ENCODE results near the gene ANKRD2.
"Not testable (repeated sequence)": the region's sequence is repeated elsewhere in the genome, so short reads cannot be mapped to it uniquely, and the experiment has no call there.

Gene ANKRD2

DNA sequence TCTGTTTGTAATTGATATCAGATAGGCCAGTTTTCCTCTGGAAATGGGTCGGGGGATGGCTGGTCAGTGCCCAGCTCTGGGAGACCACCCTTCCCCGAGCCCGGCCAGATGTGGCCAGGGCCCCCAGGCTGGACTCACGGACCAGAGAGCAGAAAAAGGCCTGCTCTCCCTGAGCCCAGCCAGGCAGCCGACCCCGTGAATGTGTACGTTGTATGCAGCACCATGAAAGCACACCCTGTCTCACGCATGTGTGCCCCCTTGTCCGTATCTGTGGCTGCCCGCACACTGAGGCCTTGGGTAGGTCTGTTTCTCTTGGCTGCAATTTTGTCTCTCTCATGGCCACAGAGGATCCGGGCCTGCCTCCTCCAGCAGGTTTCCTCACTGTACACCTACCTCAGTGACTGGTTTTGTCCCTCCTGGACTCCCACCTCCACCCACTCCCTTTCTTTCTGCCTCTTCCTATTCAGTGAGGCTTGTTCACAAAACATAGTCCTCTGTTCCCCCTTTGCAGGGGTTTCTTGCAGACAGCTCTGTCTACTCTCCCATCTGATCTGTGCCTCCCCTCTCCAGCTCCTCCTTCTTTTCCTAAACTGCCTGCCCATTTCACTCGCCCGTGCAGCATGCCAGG is 23.6 kb upstream of the ANKRD2 start:
- no peaks in the 10 kb centered on the region for H3K36me3 ChIP-seq (ENCODE audit: insufficient read depth, low read length)
- H3K4me3 ChIP-seq (ENCODE audit: low read depth in 1 of 2, low read length in 2 of 2): no peak overlapping the region
- no peak overlapping the region for H3K9ac ChIP-seq (ENCODE audit: low read length)
- H3K27ac ChIP-seq (ENCODE audit: low read depth, low read length): no peak overlapping the region
- peaks cover 19% of the 10 kb centered on the region for H3K4me1 ChIP-seq (ENCODE audit: insufficient read depth, low read length)
- no peaks in the 10 kb centered on the region for H3K9me3 ChIP-seq (ENCODE audit: low read length)
- no peaks in the 10 kb centered on the region for H3K27me3 ChIP-seq (ENCODE audit: control insufficient read depth in 1 of 2, insufficient read depth in 2 of 2, low read length in 2 of 2)

DNA sequence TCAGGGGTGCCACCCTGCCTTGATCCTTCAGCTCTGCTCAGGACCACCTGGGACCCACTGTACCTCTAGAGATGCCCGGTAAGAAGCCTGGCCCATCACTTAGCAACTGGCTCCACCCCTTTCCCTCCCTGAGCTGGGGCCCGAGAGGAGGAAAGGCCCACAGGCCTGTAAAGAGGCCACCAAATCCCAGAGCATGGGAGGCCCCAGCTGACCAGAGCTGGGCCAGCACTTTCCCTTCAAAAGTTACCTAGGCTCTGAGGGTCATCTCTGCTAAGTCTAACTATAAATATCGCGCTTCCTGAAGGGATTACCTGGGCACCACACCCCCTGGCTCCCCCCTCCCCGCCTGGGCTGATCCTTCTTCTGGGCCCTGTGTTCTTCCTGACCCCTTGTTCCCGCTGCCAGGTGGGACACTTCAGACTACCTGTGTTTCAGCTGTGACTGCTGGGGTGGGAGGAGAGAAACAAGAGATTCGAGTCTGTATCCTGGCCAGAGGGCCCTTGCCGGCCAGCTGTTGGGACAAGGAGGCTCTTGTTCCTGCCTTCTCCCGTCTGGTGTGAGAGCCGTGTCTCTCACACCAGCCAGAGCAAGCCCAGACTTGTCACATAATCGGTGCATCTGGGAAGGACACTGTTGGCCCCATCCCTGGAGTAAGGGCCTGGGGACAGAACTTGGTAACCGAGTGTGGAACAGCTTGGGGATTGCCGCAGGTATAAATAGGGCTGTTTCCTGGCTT is 22.8 kb upstream of the ANKRD2 start:
- Histone ChIP-seq H3K9ac (ENCODE audit: low read length) (no peak overlapping the region), H3K4me1 (ENCODE audit: insufficient read depth, low read length) (peaks cover 19% of the 10 kb centered on the region), H3K27ac (ENCODE audit: low read depth, low read length) (peak overlapping the region; percentile 20), H3K36me3 (ENCODE audit: insufficient read depth, low read length) (no peaks in the 10 kb centered on the region), H3K4me3 (ENCODE audit: low read depth in 1 of 2, low read length in 2 of 2) (no peak overlapping the region), H3K9me3 (ENCODE audit: low read length) (no peaks in the 10 kb centered on the region), H3K27me3 (ENCODE audit: control insufficient read depth in 1 of 2, insufficient read depth in 2 of 2, low read length in 2 of 2) (no peaks in the 10 kb centered on the region)

DNA sequence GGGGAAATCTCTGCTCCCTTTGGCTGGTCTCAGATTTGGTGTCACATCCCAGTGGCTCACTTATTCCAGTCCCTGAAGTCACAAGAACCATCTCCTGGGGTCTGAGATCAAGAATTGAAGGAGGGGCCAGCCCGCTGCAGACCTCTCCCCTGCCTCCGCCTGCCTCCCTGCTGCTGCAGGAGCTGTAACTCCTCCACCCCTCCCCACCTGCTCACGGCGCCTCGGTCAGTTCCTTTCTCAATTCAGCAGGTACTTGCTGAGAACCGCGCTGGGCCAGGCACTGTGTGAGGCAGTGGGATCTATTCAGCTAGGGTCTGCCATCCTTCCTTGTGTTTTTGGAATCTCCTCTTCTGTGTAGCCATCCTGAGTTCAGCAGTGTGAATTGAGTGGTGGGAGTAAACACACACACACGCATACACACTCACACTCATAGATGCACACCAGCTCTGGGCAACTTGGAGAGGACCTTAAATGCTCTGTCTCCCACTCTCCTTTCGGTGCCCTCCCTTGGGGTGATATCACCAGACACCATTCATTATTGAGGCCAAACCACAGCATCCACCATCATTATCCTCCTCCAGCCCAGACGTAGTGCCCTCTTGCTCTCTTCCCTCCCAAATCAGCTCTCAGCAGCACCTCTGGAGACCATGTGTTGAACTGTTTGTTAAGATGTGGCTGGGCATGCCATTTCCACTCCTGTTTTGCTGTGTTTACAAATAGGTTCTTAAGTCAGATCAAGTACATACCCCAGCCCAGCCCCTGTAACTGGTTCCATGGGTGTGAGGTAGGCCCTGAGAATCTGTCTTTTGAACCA is 22.0 kb upstream of the ANKRD2 start:
- Histone ChIP-seq H3K36me3 (ENCODE audit: insufficient read depth, low read length) (no peaks in the 10 kb centered on the region), H3K27me3 (ENCODE audit: control insufficient read depth in 1 of 2, insufficient read depth in 2 of 2, low read length in 2 of 2) (no peaks in the 10 kb centered on the region), H3K27ac (ENCODE audit: low read depth, low read length) (peak overlapping the region; percentile 3), H3K4me1 (ENCODE audit: insufficient read depth, low read length) (peaks cover 19% of the 10 kb centered on the region), H3K4me3 (ENCODE audit: low read depth in 1 of 2, low read length in 2 of 2) (no peak overlapping the region), H3K9ac (ENCODE audit: low read length) (no peak overlapping the region), H3K9me3 (ENCODE audit: low read length) (no peaks in the 10 kb centered on the region)

DNA sequence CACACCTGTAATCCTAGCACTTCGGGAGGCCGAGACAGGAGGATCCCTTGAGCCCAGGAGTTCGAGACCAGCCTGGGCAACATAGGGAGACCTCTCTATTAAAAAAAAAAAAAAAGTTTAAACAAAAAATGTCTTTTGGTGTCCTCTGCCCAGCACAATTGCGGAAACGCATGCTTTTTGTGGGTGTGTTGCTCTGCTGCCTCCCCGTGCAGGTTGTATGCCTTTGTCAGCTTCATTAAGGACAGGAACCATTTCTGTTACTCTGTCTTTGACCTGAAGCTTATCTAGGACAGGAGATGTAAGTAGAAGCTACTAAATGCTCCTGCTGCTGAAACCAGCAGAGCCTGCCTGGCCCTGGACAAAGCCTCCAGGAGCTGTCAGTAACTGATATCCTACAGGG is 21.3 kb upstream of the ANKRD2 start:
- H3K4me3 ChIP-seq (ENCODE audit: low read depth in 1 of 2, low read length in 2 of 2): no peak overlapping the region
- no peaks in the 10 kb centered on the region for H3K36me3 ChIP-seq (ENCODE audit: insufficient read depth, low read length)
- no peak overlapping the region for H3K9ac ChIP-seq (ENCODE audit: low read length)
- no peaks in the 10 kb centered on the region for H3K9me3 ChIP-seq (ENCODE audit: low read length)
- H3K27me3 ChIP-seq (ENCODE audit: control insufficient read depth in 1 of 2, insufficient read depth in 2 of 2, low read length in 2 of 2): no peaks in the 10 kb centered on the region
- peaks cover 19% of the 10 kb centered on the region for H3K4me1 ChIP-seq (ENCODE audit: insufficient read depth, low read length)
- peak overlapping the region; percentile 3 for H3K27ac ChIP-seq (ENCODE audit: low read depth, low read length)

DNA sequence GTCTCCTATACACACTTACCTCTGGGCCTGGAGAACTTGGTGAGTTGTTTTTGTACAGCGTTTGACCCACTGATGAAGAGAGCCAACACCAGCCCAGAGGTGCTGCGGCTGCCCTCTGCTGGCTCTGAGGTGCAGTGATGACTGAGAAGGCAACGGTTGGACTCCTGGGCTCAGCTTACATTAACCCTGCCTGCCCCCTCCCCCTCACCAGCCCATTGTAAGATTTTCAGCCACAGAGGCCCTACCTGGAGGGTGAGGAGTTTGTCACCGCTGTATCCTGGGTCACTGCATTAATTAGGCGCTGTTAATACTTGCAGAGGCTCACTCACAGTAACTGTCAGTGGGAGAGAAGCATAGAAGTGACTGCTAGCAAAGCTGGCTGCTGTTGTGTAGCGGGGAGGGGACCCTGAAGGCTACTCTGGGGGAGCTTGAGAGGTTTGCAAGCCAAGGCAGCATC is 19.0 kb upstream of the ANKRD2 start:
- Histone ChIP-seq H3K9ac (ENCODE audit: low read length) (no peak overlapping the region), H3K36me3 (ENCODE audit: insufficient read depth, low read length) (no peaks in the 10 kb centered on the region), H3K27me3 (ENCODE audit: control insufficient read depth in 1 of 2, insufficient read depth in 2 of 2, low read length in 2 of 2) (no peaks in the 10 kb centered on the region), H3K4me3 (ENCODE audit: low read depth in 1 of 2, low read length in 2 of 2) (no peak overlapping the region), H3K4me1 (ENCODE audit: insufficient read depth, low read length) (peaks cover 19% of the 10 kb centered on the region), H3K9me3 (ENCODE audit: low read length) (no peaks in the 10 kb centered on the region), H3K27ac (ENCODE audit: low read depth, low read length) (no peak overlapping the region)

DNA sequence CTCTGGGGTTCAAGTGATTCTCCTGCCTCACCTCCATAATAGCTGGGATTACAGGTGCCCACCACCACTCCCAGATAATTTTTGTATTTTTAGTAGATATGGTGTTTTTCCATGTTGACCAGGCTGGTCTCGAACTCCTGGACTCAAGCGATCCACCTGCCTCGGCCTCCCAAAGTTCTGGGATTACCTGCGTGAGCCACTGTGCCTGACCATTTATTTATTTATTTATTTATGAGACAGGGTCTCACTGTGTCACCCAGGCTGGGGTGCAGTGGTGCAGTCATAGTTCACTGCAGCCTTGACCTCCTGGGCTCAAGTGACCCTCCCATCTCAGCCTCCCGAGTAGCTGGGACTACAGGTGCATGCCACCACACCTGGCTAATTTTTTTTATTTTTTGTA is 18.2 kb upstream of the ANKRD2 start:
- not testable (repeated sequence) for H3K27ac ChIP-seq (ENCODE audit: low read depth, low read length); H3K9me3 ChIP-seq (ENCODE audit: low read length); H3K36me3 ChIP-seq (ENCODE audit: insufficient read depth, low read length); H3K9ac ChIP-seq (ENCODE audit: low read length); H3K4me3 ChIP-seq (ENCODE audit: low read depth in 1 of 2, low read length in 2 of 2); H3K27me3 ChIP-seq (ENCODE audit: control insufficient read depth in 1 of 2, insufficient read depth in 2 of 2, low read length in 2 of 2)
- peaks cover 19% of the 10 kb centered on the region for H3K4me1 ChIP-seq (ENCODE audit: insufficient read depth, low read length)

DNA sequence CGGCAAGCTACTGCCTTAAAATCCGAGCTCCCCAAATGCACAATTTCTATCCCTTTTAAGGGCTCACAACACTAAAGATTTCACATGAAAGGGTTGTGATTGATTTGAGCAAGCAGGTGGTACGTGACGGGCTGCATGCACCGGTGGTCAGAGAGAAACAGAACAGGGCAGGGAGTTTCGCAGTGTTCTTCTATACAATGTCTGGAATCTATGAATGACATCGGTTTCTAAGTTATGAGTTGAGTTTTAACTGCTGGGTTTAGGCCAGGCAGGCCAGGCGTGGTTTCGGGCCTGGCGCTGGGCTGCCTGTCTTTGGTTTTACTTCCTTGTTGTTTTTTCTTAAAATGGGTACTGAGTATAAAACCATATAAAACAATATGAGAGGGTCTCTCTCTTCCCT is 17.0 kb upstream of the ANKRD2 start:
- H3K4me3 ChIP-seq (ENCODE audit: low read depth in 1 of 2, low read length in 2 of 2); H3K27ac ChIP-seq (ENCODE audit: low read depth, low read length); H3K9ac ChIP-seq (ENCODE audit: low read length); H3K4me1 ChIP-seq (ENCODE audit: insufficient read depth, low read length); H3K27me3 ChIP-seq (ENCODE audit: control insufficient read depth in 1 of 2, insufficient read depth in 2 of 2, low read length in 2 of 2); H3K9me3 ChIP-seq (ENCODE audit: low read length); H3K36me3 ChIP-seq (ENCODE audit: insufficient read depth, low read length): not testable (repeated sequence)

DNA sequence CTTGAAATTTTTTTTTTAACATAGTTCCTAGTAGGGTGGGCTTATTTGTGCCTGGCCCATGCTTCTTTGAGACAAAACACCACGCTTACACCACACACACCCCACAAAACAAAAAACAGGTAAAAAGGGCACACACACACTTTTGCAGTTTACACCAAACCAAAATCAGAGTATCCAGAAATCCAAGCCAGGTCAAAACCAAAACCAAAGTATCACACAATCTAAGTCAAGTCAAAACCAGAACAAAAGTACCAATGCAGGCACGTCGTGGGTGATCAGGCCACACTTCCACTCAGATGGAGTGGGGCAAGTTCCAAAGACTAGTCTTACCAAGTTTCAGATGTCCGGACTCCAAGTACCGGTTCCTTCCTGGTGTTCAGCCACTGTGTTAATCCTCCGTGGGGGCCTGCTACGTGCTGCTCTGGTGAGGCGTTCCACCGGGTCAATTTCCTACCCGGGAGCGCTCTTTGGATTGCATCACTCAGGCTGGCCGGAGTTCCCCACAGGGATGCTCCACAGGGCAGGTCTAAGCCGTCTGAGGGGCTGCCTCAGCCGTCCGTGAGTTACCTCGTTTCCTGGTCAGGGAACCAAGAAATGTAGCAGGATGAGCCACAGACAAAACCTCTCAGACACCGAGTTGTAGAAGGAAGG is 11.7 kb upstream of the ANKRD2 start:
- H3K4me3 ChIP-seq (ENCODE audit: low read depth in 1 of 2, low read length in 2 of 2); H3K27ac ChIP-seq (ENCODE audit: low read depth, low read length); H3K9ac ChIP-seq (ENCODE audit: low read length); H3K27me3 ChIP-seq (ENCODE audit: control insufficient read depth in 1 of 2, insufficient read depth in 2 of 2, low read length in 2 of 2); H3K4me1 ChIP-seq (ENCODE audit: insufficient read depth, low read length); H3K36me3 ChIP-seq (ENCODE audit: insufficient read depth, low read length); H3K9me3 ChIP-seq (ENCODE audit: low read length): not testable (repeated sequence)

DNA sequence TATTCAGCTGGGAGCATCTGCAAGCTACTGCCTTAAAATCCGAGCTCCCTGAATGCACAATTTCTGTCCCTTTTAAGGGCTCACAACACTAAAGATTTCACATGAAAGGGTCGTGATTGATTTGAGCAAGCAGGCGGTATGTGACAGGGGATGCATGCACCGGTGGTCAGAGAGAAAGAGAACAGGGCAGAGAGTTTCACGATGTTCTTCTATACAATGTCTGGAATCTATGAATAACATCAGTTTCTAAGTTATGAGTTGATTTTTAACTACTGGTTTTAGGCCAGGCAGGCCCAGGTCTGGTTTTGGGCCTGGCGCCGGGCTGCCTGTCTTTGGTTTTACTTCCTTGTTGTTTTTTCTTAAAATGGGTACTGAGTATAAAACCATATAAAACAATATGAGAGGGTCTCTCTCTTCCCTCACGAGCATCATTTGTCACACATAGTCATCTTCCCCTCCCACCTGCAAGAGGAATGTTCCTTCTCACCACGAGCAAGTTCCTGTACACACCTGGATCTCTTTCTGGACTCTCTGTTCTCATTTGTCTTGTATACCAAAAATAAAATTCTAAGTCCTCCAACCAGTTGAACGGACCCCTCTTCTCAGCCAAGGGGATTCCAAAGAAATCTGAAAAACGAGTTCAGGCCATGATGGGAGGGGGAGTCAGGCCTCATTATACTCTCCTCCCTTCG is 11.0 kb upstream of the ANKRD2 start:
- H3K4me3 ChIP-seq (ENCODE audit: low read depth in 1 of 2, low read length in 2 of 2); H3K9ac ChIP-seq (ENCODE audit: low read length); H3K27ac ChIP-seq (ENCODE audit: low read depth, low read length); H3K4me1 ChIP-seq (ENCODE audit: insufficient read depth, low read length); H3K36me3 ChIP-seq (ENCODE audit: insufficient read depth, low read length); H3K27me3 ChIP-seq (ENCODE audit: control insufficient read depth in 1 of 2, insufficient read depth in 2 of 2, low read length in 2 of 2); H3K9me3 ChIP-seq (ENCODE audit: low read length): not testable (repeated sequence)

DNA sequence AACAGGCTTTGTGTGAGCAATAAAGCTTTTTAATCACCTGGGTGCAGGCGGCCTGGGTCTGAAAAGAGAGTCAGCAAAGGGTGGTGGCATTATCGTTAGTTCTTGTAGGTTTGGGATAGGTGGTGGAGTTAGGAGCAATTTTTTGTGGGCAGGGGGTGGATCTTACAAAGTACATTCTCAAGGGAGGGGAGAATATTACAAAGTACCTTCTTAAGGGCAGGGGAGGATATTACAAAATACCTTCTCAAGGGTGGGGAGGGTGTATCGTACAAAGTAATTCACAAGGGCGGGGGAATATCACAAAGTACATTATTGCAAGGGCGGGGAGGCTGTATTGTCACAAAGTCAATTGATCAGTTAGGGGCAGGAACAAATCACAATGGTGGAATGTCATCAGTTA is 10.2 kb upstream of the ANKRD2 start:
- H3K27ac ChIP-seq (ENCODE audit: low read depth, low read length); H3K27me3 ChIP-seq (ENCODE audit: control insufficient read depth in 1 of 2, insufficient read depth in 2 of 2, low read length in 2 of 2); H3K4me1 ChIP-seq (ENCODE audit: insufficient read depth, low read length); H3K36me3 ChIP-seq (ENCODE audit: insufficient read depth, low read length); H3K9ac ChIP-seq (ENCODE audit: low read length); H3K9me3 ChIP-seq (ENCODE audit: low read length); H3K4me3 ChIP-seq (ENCODE audit: low read depth in 1 of 2, low read length in 2 of 2): not testable (repeated sequence)

DNA sequence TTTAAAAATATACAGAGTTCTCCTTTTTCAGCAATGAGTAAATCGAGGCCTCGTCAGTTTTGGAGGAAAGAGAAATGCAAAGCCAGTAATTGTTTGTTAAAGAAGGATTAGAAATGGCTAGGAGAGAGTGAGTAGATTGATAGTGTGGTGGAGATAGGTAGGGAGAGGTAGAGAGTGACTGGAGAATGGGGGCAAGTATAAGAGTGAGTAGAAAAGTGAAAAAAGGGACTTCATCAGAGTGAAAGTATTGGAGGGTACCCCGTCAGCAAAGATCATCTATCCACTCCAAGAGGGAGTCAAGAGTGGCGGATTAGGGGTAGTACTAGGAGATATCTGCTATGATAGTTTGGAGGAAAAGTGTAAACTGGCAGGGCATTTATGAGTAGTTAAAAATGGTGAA is 9.2 kb upstream of the ANKRD2 start:
- Histone ChIP-seq H3K36me3 (ENCODE audit: insufficient read depth, low read length) (no peaks in the 10 kb centered on the region), H3K9ac (ENCODE audit: low read length) (no peak overlapping the region), H3K27ac (ENCODE audit: low read depth, low read length) (no peak overlapping the region), H3K27me3 (ENCODE audit: control insufficient read depth in 1 of 2, insufficient read depth in 2 of 2, low read length in 2 of 2) (no peaks in the 10 kb centered on the region), H3K9me3 (ENCODE audit: low read length) (no peaks in the 10 kb centered on the region), H3K4me3 (ENCODE audit: low read depth in 1 of 2, low read length in 2 of 2) (no peak overlapping the region), H3K4me1 (ENCODE audit: insufficient read depth, low read length) (no peaks in the 10 kb centered on the region)

All from muscle layer of colon (tissue), 2 donors.